ENCODE measurements around the gene MICAL2. TPM values are rescaled to one million over a fixed set of nuclear protein-coding genes. Genes with fewer than 3 reads are reported as not detected.

The MICAL2 gene
- total RNA-seq, 1 donor from 2014 or later = 367 TPM

GRCh38 chr11:12278766-12279671 is 168.6 kb downstream of the MICAL2 start:
- H3K36me3 ChIP-seq (ENCODE audit: control insufficient read depth, insufficient read depth, low read length) = no peaks in the 10 kb centered on the region
- no peak for DNase-seq (ENCODE audit: low read depth)
- TF ChIP-seq CTCF (IDR thresholded peaks at IDR 0.05; ENCODE audit: insufficient read depth, low read length, poor library complexity, severe bottlenecking) = no peak
- no peaks in the 10 kb centered on the region for H3K27me3 ChIP-seq (ENCODE audit: control insufficient read depth, insufficient read depth, low read length)
- H3K4me3 ChIP-seq (ENCODE audit: low read depth, low read length) = no peak overlapping the region

- no peak for TF ChIP-seq CTCF (IDR thresholded peaks at IDR 0.05; ENCODE audit: insufficient read depth, low read length, poor library complexity, severe bottlenecking)
- DNase-seq (ENCODE audit: low read depth) = no peak
- Histone ChIP-seq H3K36me3 (ENCODE audit: control insufficient read depth, insufficient read depth, low read length) (no peaks in the 10 kb centered on the region), H3K27me3 (ENCODE audit: control insufficient read depth, insufficient read depth, low read length) (no peaks in the 10 kb centered on the region), H3K4me3 (ENCODE audit: low read depth, low read length) (no peak overlapping the region)
Measured at GRCh38 chr11:12279672-12280108, 169.3 kb downstream of the MICAL2 start.

GRCh38 chr11:12280199-12280837 is 169.9 kb downstream of the MICAL2 start:
- no peaks in the 10 kb centered on the region for H3K36me3 ChIP-seq (ENCODE audit: control insufficient read depth, insufficient read depth, low read length)
- TF ChIP-seq CTCF (IDR thresholded peaks at IDR 0.05; ENCODE audit: insufficient read depth, low read length, poor library complexity, severe bottlenecking) = no peak
- H3K27me3 ChIP-seq (ENCODE audit: control insufficient read depth, insufficient read depth, low read length) = no peaks in the 10 kb centered on the region

GRCh38 chr11:12280838-12281565 is 170.6 kb downstream of the MICAL2 start:
- H3K27me3 ChIP-seq (ENCODE audit: control insufficient read depth, insufficient read depth, low read length) = no peaks in the 10 kb centered on the region
- no peak for DNase-seq (ENCODE audit: low read depth)
- TF ChIP-seq CTCF (IDR thresholded peaks at IDR 0.05; ENCODE audit: insufficient read depth, low read length, poor library complexity, severe bottlenecking) = no peak
- H3K4me3 ChIP-seq (ENCODE audit: low read depth, low read length) = no peak overlapping the region
- H3K36me3 ChIP-seq (ENCODE audit: control insufficient read depth, insufficient read depth, low read length) = no peaks in the 10 kb centered on the region

More at GRCh38 chr11:12280199-12280837, 169.9 kb downstream of the MICAL2 start:
- H3K4me3 ChIP-seq (ENCODE audit: low read depth, low read length) = no peak overlapping the region
- DNase-seq (ENCODE audit: low read depth) = no peak

GRCh38 chr11:12281571-12282478 is 171.4 kb downstream of the MICAL2 start:
- peak; percentile 86 for TF ChIP-seq CTCF (IDR thresholded peaks at IDR 0.05; ENCODE audit: insufficient read depth, low read length, poor library complexity, severe bottlenecking)
- DNase-seq (ENCODE audit: low read depth) = no peak
- Histone ChIP-seq H3K27me3 (ENCODE audit: control insufficient read depth, insufficient read depth, low read length) (no peaks in the 10 kb centered on the region), H3K36me3 (ENCODE audit: control insufficient read depth, insufficient read depth, low read length) (no peaks in the 10 kb centered on the region), H3K4me3 (ENCODE audit: low read depth, low read length) (no peak overlapping the region)
